ENCODE measurements around the gene METTL4.

The METTL4 gene

GRCh38 chr18:2535419-2535910, 35.8 kb downstream of the METTL4 start:
- Histone ChIP-seq H3K4me3 (replicated peaks; ENCODE audit: insufficient read depth, low read length) (no peak overlapping the region), H3K27ac (replicated peaks) (no peak overlapping the region), H3K27me3 (ENCODE audit: insufficient read depth, poor library complexity, severe bottlenecking) (no peaks in the 10 kb centered on the region)
- DNase-seq (ENCODE audit: low read depth in 1 of 2, low spot score in 1 of 2), result no peak
- no peak for TF ChIP-seq REST (IDR thresholded peaks at IDR 0.05; ENCODE audit: insufficient replicate concordance, low read depth)
- TF ChIP-seq POLR2AphosphoS5 (IDR thresholded peaks at IDR 0.05; ENCODE audit: low read depth), result no peak
- TF ChIP-seq SPI1 (IDR thresholded peaks at IDR 0.05; ENCODE audit: borderline replicate concordance, low read depth), result no peak
- no peak for TF ChIP-seq CTCF (IDR thresholded peaks at IDR 0.05; ENCODE audit: insufficient read depth, low read length)
- no peak for TF ChIP-seq GABPA (IDR thresholded peaks at IDR 0.05; ENCODE audit: low read depth)

- H3K27me3 ChIP-seq (ENCODE audit: insufficient read depth, poor library complexity, severe bottlenecking), result no peaks in the 10 kb centered on the region
- H3K4me3 ChIP-seq (replicated peaks; ENCODE audit: insufficient read depth, low read length), result no peak overlapping the region
- no peak overlapping the region for H3K27ac ChIP-seq (replicated peaks)
- TF ChIP-seq GABPA (IDR thresholded peaks at IDR 0.05; ENCODE audit: low read depth) (no peak), POLR2AphosphoS5 (IDR thresholded peaks at IDR 0.05; ENCODE audit: low read depth) (no peak), CTCF (IDR thresholded peaks at IDR 0.05; ENCODE audit: insufficient read depth, low read length) (no peak), REST (IDR thresholded peaks at IDR 0.05; ENCODE audit: insufficient replicate concordance, low read depth) (no peak), SPI1 (IDR thresholded peaks at IDR 0.05; ENCODE audit: borderline replicate concordance, low read depth) (no peak)
- no peak for DNase-seq (ENCODE audit: low read depth in 1 of 2, low spot score in 1 of 2)
Observed at GRCh38 chr18:2534906-2535305, 36.4 kb downstream of the METTL4 start.

GRCh38 chr18:2532797-2533196, 38.5 kb downstream of the METTL4 start:
- TF ChIP-seq CTCF (IDR thresholded peaks at IDR 0.05; ENCODE audit: insufficient read depth, low read length), result no peak
- TF ChIP-seq SPI1 (IDR thresholded peaks at IDR 0.05; ENCODE audit: borderline replicate concordance, low read depth), result no peak
- no peak for TF ChIP-seq POLR2AphosphoS5 (IDR thresholded peaks at IDR 0.05; ENCODE audit: low read depth)
- TF ChIP-seq GABPA (IDR thresholded peaks at IDR 0.05; ENCODE audit: low read depth), result no peak
- no peak for TF ChIP-seq REST (IDR thresholded peaks at IDR 0.05; ENCODE audit: insufficient replicate concordance, low read depth)
- Histone ChIP-seq H3K4me3 (replicated peaks; ENCODE audit: insufficient read depth, low read length) (no peak overlapping the region), H3K27me3 (ENCODE audit: insufficient read depth, poor library complexity, severe bottlenecking) (no peaks in the 10 kb centered on the region), H3K27ac (replicated peaks) (no peak overlapping the region)
- DNase-seq (ENCODE audit: low read depth in 1 of 2, low spot score in 1 of 2), result no peak
